Activated T-cell treated with anti-CD3 and anti-CD28 coated beads, Interleukin-2, amount 50 U/mL, for 1 hour (primary cell): Measurements from ENCODE around the gene ANKRD11.
A peak's percentile ranks its signal among the peaks of the same experiment; 100 is the strongest.
"Not testable (repeated sequence)": the region's sequence is repeated elsewhere in the genome, so short reads cannot be mapped to it uniquely, and the experiment has no call there.

Experiments used
- DNase-seq: peaks from one replicate; pipeline ENCODE4 v3.0.0-alpha.2; 2020

Gene ANKRD11

DNA sequence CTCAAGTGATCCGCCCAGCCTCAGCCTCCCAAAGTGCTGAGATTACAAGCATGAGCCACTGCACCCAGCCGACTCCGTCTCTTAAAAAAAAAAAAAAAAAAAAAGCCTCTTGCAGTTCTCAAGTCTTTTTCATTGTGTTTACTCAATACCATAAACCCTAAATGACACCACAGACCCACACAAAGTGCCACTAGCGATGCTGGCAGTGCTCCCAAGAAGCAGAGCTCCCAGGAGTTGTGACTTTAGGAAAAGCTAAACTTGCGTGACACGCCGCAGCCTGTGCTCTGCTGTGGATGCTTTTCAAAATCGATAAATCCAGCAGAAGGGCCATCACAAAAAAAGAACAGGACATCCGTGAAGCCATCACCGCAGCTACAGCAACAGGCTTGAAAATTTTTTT, 114.7 kb downstream of the ANKRD11 start:
- DNase-seq: no peak

DNA sequence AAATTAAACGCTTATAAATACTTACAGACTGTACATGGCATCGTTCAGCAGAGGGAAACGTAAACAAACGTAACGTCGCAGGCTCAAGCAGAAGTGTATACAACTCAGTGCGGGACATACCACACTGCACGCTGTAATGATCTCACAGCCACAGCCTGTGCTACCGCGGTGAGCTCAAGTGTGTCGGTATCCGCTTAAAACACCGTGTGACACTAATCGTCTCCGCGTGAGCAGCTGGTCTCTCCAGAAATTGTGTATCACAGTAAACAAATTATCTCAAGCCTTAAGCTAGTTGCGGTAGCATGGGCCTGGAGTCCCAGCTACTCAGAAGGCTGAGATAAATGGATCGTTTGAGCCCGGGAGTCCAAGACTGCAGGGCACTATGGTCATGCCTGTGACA, 115.3 kb downstream of the ANKRD11 start:
- DNase-seq: no peak

DNA sequence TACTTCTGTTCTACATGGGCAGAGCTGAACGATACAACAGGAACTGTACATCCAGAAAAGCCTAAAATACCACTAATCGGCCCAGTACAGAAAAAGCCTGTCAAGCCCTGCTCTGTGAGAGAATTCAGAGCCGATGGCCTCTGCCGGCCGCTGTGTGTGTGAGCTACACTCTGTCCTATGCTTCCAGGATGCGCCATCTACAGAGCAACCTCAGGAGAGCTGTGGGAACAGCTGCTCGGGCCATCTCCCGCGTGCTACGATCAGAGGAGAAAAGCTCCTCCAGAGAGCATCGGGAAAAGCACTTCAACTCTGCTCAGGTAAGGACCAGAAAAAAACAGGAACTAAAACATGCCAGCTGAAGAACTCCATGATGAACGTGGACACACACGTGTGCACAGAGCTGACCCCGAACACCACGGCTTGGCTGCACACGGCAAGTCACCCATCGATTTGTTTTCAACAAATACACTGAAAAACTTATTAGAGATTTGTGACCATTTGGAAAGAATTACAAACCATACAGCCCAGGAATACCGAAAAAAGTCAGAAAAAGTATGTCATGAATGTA, 115.9 kb downstream of the ANKRD11 start:
- no peak for DNase-seq

- no peak for DNase-seq
Measured at GRCh38 chr16:89373355-89374110, 116.8 kb downstream of the ANKRD11 start.

DNA sequence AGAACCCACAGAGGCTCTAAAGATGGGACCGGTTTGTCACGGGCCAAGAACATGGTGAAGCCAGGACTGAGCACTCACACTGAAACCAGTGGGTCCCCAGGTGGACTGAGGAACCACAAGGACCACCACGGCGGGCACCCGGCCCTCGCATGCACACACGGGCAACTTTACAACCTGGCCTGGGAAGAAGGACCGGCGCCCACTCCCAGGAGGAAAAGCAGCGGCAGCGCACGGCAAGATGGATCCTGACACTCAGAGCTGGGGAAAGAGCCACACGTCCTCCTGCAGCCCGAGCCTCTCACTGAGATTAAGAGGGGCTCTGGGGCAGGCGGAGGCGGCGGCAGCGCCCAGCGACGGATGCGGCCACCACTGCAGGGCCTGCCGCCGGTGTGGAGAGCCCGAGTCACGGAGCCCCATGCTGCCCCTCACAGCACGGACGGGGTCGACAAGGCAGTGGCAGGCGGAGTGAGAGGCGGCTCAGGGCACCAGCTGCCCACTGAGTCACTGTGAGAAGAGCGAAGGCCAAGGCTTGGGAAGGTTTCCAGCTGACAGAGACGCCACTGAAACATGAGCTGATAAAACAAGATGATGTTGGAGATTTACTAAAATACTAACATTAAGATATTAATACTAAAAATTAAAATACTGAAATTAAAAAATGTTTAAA, 118.3 kb downstream of the ANKRD11 start:
- DNase-seq: no peak

DNA sequence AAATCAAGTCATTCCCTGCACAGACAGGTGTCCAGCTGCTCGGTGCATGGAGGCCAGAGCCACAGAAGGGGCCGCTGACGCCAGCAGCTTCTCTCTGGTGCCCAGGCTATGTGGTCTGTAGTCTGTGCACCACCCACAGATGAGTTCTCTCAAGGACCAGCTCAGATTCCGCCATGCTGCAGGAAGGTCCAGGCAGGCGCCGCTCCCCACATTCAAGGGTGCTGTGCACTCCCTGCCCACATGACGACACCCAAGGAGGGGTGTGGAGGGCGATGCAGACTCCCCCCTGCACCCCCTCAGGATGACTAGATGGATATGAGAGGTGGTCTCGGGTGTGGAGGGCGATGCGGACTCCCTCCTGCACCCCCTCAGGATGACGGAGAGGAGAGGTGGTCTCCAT, 119.0 kb downstream of the ANKRD11 start:
- no peak for DNase-seq

DNA sequence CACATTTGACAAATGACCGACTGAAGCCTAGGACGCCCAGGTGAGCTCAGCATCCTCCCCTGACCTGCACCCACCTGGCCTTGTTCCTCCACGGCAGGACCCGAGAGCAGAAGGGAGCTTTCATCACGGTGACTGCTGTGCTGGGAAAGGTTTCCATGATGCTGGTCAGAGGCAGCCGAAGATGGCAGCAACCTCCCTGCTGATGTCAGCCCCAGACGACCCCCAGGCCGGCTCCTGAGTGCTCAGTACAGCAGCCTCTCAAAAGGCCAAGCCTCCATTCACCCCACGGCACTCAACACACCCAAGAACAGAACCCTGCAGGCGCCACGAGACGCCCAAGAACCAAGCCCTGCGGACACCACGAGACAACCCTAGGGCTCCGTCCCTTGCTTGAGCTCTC, 119.8 kb downstream of the ANKRD11 start:
- DNase-seq: no peak

GRCh38 chr16:89370081-89370511, 120.3 kb downstream of the ANKRD11 start:
- DNase-seq: no peak

GRCh38 chr16:89369266-89369895, 121.0 kb downstream of the ANKRD11 start:
- DNase-seq: no peak

DNA sequence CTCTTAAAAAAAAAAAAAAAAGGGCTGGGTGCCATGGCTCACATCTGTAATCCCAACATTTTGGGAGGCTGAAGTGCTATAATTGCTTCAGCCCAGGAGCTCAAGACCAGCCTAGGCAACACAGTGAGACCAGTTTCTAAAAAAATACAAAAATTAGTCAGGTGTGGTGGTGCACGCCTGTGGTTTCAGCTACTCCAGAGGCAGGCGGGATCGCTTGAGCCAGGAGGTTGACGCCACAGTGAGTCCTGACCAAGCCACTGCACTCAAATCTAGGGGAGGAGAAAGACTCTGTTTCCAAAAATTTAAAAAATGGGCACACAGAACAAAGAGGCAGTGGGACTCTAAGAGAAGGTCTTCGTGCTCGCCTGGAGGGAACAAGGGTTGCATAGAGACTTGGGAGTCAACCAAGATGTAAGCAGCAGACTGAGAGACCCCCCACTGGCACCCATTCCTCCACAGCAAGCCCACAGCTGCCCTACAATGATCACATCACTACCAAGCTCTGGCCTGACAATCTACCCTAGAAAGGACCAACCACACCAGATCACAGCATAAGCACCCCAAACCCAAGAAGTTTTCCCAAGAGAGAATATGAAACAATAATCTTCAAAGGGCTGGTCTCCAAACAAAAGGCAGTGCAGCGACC, 121.6 kb downstream of the ANKRD11 start:
- no peak for DNase-seq

GRCh38 chr16:89367538-89367915, 122.8 kb downstream of the ANKRD11 start:
- no peak for DNase-seq

DNA sequence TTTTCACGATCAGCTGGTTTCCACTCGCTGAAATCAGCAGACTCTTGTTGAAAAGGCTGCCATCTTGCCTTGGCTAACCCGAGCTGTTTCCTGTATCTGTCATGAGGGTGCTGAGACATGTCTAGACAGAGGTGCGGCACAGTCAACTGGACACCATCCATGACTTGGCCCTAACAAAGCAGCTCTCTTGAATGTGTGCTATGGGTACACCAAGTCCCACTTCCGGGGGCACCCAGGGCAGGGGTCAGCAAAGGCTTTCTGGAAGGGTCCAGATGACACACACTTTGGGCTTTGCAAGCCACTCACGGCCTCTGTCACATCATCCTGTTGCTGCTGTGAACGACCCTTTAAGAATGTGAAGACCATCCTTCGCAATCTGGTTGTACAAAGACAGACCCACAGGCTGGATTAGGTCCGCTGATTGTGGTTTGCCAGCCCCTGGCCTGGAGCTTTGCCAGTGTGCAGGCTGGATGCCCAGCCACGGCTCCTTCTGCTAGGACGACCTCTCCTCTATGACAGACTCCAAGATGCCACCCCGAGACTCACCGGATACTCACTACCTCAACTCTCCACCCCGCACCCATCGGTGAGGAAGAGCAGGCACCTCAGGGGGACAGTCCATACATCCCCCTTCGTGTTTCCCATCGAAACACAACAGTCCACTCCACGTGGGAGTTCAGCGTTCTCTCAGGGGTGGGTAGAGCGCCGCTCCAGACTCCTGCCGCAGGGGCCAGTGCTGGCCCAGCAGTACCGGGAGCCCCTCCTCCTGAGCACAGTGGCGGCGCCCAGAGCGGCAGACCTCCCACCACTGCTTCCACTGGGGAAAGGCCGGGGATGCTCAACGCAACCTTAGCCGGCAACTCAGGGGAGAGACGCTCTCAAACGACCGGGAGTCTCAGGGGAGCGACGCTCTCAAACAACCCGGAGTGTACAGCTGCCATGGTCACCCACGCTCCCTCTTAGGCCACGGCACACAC, 123.5 kb downstream of the ANKRD11 start:
- no peak for DNase-seq

GRCh38 chr16:89365996-89366395, 124.4 kb downstream of the ANKRD11 start:
- no peak for DNase-seq

GRCh38 chr16:89365044-89365467, 125.3 kb downstream of the ANKRD11 start:
- DNase-seq: no peak

DNA sequence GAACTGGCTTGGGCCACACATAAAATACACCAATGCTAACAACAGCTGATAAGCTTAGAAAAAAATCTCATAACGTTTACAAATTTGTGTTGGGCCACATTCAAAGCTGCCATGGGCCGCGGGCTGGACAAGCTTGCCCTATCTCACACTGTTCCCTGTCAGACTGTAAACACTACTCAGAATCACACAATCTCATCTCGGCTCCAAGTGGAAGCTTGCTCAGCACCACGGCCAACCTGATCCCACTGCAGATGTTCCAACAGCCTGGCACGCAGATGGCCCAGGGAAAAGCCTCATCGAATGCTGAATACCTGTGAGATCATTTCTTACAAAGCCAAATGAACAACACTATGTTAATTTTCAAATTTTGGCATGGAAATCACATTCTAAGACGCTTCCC, 125.8 kb downstream of the ANKRD11 start:
- no peak for DNase-seq

GRCh38 chr16:89363621-89364393, 126.6 kb downstream of the ANKRD11 start:
- DNase-seq: peak; percentile 54

DNA sequence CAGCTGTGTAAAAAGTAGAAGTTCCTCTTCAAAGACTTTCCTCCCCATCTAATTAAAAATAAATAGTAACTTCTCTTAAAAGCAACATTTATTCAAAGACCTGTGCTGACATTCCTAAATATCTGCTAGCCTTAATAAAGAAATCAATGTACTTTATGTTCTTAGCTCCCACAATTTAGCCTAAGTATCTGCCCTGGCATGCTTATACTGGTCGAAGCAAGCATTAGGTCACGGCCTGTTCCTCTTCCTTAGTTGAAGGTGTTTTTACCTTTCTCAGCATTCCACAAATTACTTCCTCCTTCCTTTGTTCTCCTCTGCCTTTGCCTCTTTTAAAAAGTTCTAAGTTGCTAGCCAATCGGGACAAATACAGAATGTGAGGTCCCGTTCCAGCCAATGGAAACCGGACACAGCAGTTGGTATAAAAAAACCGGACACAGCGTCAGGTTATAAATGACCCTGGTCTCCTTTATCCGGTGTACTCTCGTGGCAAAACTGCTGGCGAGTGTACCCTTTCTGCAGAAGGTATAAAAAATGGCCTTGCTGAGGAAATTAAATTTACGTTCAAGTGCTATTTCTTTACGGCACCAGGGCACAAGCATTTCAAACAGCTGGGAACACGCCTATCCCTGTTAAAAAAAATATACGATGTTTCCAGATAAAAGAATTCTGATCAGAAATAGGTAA, 127.7 kb downstream of the ANKRD11 start:
- DNase-seq: not testable (repeated sequence)

DNA sequence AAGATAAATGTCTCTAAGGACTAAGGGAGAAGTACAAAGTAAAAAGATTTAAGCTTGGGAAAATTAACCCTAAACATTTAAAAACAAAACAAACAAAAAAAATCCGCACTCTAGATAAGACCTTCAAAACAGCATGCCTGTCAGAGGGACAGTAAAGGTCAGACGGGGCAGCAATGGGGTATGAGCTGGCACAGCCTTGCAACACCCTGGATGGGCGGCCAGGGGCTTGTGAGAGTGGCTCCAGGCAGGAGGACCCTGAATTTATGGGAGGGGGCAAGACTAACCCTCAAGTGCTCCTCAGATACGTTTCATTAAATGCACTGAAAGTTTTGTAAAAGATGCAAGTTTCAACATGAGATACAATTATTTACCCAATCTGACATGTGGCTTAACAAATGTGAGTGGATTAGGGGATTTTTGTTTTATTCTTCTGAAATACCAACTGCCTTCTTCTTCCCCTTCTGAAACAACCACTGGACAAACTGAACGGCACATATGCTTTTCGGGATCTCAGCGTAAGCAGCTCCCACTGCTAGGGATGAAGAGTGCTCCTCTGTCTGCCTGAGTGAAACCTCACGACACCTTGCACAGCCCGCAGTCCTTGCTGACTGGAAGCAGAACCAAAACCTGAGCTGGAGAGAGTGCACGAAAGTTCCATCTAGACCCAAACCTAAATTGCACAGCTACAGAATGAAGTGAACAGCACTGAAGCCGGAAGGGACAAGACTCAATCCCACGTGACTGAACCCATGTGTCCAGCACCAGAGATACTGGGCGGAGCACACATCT, 128.4 kb downstream of the ANKRD11 start:
- DNase-seq: no peak

DNA sequence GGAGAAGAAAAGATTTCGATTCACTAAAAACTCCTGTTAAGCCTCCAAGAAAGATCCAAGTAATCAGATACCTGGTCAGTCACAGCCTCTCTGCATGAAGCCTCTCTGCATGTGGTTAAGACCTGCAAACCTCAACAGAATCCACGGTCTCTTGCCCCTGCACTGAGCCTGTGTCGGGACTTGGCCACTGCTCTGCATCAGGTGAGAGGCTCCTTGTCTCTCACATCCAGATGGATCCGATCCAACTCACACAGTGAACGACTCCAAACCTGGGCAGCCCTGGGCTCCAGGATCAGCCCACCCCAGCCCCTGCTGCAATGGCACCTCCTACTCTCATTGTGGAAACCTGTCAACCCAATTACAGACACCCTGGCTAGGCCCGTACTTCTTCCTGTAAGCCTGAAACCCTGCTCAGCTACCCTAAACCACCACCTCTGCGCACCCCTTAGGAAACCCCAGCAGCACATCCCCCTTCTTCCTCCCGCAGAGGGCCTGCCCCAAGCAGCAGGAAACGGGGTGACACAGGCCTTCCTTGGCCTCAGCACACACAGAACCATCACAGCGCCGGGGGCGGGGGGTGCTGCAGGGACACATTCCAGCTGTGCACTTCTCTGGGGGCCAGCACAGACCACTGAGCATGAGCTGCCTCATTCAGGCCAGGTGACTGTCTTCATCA, 129.5 kb downstream of the ANKRD11 start:
- DNase-seq: peak; percentile 73
